Anterior cingulate cortex (tissue), 58 donors: ENCODE measurements around the gene RXRA.

Experiments used
- DNase-seq, 58 donors: peaks; one replicate each; lab custom pipeline; 2025; lab: John Stamatoyannopoulos, UW

The RXRA gene

DNA sequence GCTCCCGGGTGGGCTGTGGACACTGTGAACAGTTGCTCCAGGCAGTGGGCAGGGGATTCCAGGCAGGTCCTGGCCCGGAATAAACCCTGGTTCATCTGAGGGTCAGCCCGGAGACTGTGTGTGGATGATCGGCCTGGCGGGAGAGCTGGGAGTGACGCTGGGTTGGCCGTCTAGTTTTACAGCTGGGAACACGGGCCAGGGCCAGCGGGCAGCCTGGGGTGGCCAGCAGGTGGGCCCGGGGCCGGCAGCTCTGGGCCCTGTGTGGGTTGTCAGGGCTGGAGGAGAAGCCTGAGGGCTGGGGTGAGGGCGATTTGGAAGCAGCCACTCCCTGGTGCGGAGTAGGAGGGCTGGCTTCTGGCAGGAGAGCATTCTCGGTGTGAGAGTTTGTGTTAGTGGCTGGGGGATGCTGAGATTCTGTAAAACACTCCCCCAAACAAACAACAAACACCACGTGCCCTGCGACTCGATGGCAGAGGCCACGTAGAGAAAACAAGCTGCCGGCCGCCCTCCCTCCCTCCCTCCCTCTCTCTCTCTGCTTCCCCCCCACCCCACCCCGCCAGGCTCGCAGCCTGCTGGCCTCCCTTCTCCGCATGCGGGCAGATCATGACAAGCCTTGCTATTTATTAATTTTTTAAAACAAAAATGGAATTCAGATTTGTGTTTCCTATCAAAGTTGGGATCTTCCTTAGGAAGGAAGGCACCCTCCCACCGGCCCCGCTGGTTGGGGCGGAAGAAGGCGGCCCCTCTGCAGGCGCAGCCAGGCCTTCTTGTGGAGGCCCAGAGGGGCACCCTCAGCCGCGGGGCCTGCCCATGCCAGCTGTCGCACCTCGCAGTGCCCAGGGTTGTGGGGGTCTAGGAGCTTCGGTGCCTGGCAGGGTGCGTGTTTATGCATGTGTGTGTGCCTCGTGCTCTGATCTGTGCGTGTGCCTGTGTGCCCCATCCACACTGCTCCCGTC, 49.5 kb downstream of the RXRA start:
- peak in 31 of 58 donors; percentile 22 to 81 (median 48) for DNase-seq

DNA sequence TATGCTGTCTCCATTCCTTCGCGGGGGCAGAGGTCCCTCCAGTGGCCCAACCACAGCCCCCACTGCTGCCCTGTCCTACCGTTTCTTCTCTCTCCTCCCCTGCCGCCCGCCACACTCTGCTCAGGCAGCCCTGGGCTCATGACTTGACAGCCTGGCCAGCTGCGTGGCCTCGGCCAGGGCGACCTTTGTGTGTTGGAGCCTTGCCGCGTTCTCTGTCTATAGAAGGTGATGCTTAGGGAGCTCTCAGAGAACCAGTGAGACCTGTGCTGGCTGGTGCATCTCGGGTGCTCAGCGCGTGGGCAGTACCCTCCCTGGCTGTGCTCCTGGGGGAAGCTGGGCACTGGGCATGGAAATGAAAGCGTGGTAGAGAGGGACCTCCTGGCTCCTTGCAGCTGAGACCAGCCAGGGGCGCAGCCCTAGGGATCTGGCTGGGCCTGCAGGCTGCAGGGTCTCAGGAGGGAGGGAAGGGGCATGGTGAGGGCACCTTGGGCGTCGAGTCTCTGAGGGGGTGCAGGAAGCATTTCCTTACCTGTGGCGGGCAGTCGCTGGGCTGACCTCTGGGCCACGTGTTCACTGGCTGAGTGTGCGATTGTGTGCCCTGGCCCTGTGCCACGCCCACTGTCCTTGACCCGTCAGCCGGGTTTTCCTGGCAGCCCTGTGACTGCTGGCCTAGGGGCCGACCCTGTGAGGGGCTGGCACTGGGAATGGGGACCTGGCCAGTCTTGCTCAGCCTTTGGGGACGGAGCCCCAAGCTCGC, 50.3 kb downstream of the RXRA start:
- peak in 9 of 58 donors; percentile 17 to 56 (median 32) for DNase-seq

DNA sequence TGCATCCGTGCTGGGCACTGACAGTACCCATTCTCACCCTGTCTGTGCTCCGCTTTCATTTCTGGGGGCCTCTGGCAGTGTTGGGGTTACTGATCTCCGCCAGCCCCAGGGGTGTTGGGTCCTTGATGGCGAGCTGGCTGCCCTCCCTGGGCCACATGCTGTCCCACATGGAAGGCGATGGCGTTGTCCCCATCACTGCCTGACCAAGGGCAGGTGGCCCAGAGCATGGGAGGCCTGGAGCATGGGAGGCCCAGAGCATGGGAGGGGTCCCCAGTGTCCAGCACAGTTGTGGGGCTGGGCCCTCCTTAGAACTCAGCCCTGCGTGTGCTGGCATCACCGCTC, 50.9 kb downstream of the RXRA start:
- DNase-seq, result no peak

DNA sequence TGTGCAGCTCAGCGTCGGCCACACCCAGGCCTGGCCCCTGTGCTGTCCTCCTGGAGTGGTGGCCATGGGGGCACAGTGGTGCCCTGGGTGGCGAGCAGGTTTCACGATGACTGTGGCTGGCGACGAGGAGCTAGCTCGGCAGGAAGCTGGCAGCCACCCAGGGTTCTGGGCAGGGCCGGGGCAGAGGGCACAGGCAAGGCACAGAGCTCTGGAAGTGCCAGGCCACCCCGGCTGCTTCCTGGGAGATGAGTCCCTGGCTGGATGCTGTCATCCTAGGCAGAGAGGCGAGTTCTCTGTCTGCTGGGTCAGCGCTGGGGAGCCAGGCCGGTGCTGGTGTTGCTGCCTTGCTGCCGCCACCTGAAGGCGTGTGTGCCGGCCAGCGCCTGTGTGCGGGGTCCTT, 51.7 kb downstream of the RXRA start:
- DNase-seq, result peak in 11 of 58 donors; percentile 11 to 71 (median 26)

DNA sequence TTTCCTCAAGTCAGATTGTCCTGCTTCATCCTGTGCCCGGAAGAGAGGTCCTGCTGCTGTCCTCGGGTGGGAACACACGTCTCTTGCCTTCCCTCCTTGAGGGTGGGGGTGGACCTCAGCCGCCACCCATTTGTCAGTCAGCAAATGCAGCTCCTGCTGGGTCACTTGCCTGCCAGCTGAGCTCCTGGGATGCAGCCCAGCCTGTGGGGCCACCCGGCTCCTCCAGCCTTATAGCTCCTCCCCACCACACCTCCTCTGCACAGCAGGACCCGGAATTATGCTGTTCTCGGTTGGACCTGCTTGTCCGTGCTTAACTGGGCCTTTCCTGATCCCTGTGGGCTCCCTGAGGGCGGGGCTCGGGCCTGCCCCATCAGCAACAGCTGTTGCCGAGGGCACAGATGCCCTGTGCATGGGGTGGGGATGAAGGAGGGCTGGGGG, 52.7 kb downstream of the RXRA start:
- peak in 29 of 58 donors; percentile 19 to 53 (median 36) for DNase-seq

DNA sequence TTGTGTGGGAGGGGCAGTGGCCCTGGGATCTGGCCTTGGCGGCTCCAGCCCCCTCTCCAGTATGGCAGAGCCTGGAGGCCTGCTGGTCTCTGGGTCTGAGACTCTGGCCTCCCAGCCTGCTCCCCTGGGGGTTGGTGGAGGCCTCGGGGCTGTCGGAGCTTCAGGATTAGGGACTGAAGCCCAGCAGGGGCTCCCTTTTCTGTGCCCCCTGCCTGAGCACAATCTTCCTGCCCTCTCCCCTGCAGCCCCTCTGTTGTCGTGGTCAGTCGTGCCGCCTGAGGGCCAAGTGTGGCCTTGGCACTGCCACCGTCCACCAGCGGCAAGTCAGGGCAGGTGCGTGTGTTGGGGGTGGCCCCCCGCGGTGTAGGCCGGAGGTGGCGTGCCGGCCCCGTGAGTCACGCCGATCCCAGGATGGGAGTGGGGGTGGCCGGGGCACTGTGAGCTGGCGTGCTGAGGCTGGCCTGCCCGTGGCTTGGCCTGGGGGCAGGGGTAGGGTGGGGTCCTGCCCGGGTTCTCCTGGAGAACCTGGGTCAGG, 53.6 kb downstream of the RXRA start:
- no peak for DNase-seq

DNA sequence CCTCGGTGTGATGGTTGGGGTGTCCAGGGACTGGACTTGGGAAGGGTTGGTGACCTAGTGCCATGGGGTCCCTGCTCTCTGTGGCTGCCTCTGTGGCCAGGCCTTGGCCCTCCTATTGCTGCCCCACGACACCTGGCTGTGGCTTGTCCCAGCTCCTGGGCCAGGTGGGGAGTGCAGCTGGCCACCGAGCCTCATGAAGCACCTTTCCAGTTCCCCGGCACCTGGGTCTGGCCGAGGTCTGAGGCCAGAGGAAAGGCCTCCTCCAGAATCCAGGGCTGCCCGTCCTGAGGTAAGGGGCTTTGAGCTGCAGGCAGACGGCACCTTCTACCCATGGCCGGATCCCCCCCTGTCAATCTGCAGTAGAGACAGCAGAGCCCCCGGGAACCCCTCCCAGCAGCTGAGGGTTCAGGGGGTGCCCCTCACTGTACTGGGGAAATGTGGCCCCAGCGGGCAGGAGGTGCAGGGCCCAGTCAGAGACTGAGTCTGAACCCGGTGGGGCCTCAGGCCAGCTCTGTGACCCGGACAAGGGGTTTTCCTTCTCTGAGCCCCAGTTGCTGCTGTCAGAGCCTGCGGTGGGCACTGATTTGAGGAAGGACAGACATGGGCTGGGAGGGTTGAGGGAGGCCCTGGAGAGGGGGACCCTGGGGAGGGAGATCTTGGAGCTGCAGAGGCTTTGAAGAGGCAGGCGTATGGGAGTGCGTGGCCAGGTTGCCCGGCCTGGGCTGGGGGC, 54.5 kb downstream of the RXRA start:
- DNase-seq, result no peak

DNA sequence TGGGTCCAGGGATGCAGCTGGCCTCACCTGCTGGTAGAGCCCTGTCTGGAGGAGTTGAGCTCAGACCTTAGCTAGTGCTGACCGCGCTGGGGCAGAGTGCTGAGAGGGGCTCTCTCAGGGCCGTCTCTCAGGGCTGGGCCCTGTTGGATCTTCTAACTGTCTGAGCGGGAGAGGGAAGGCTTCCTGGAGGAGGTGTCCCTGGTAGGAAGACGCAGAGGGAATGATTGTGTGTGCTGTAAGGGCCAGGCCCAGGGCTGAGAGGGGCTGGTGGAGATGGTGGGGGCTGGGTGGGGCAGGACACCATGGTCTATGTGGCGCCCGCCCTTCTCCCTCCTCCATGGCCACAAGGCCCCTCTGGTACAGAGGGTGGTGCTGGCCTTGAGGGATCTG, 55.0 kb downstream of the RXRA start:
- no peak for DNase-seq

DNA sequence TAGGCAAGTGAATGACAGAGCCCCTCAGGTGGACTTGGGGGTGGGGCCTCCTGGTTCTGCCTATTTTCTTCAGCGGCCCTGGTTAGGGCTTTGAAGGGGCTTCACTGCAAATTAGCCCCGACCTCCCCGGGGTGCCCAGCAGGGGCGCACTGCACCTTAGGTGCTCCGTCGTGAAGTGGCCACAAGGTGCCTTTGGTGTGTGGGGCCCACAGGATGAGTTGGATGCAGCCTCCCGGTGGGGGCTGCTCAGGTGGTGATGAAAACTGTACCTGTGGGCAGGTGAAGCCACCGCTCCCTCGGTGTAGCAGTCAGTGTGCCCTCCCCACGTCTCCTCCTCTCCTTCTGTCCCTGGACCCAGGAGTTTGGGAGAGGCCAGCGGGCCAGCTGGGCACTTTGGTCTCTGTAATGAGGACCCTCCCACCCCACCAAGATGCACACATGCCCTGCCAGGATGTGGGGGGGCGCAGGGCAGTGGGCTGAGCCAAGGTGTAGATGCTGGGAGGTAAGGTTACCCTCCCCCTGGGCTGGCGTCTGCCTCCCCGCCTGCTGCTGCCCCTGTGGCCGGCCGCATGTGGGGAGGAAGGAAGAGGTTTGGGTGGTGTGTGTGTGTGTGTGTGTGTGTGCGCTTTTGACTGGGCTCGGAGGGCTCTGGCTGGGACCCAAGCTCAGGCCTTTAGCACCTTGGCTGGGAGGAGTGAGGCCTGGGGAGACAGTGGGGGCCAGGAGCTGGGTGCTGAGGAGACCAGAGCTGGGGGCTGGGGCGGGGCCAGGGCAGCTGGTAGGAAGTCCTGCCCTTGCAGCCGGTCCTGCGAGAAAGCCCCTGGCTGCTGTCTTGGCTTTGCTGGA, 55.6 kb downstream of the RXRA start:
- peak in 1 of 58 donors; percentile 20 for DNase-seq

DNA sequence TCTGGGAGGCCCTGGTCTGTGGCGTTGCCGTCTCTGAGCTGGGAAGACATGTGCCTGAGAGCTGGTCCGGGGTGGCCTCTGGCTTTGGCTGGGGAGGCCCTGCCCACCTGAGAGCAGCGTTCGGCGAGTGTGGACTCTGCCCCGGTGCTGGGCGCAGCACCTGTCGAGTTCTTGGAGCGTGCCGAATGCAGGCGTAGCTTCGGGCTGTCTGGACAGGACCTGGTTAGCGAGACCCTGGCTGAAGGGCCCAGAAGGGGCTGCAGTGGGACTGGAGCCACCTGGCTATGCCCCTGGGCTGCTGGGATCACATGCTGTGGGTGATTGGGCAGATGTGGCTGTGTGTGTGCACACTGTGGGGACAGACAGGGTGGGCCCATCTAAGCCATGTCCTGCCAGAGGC, 56.5 kb downstream of the RXRA start:
- no peak for DNase-seq

DNA sequence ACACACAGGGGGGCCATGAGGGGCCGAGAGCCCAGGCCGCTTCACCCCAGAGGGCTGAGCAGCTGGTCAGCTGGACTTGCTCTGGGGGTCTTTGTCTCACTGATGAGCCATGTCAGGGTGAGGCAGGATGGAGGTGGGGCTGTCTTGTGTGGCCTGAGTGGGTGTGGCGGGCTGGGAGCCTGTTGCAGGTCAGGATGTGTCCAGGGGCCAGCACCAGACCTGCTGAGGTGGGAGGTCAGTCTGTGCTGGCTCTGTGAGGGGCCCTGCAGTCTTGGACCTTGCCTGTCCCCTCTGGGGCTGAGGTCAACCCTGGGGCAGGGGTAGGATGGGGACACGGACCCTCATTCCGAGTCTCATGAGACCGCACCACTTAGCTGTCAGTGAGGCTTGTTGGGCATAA, 56.9 kb downstream of the RXRA start:
- no peak for DNase-seq

DNA sequence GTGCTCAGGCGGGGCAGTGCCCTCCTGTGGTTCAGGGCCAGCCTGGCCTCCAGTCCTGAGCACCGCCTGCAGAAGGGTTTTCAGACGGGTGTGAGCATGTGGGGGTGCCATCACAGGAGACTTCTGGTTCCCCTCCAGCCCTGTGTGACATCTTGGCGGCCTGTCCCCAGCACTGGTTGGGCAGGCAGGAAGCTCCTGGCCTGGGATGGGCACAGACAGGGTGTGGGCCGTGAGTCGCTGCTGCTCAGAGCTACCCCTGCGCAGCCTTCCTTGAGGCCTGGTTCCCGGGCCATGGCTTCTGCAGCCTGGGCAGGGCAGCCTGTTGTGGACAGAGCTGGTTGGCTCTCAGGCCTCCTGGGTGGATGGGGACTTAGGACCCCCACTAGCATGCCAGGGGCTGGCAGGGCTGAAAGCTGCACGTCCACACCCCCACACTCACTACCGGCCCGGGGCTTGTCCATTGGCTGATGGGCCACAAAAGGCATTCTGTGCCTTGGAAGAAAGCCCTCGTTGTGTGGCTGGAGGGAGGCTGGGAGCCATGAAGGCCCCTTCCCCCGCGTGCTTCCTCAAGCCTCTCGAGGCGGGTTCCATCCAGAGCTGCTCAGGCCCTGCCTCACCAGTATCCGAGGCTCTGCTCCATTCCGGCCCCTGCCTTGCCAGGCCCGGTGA, 58.7 kb downstream of the RXRA start:
- peak in 53 of 58 donors; percentile 25 to 87 (median 67) for DNase-seq

DNA sequence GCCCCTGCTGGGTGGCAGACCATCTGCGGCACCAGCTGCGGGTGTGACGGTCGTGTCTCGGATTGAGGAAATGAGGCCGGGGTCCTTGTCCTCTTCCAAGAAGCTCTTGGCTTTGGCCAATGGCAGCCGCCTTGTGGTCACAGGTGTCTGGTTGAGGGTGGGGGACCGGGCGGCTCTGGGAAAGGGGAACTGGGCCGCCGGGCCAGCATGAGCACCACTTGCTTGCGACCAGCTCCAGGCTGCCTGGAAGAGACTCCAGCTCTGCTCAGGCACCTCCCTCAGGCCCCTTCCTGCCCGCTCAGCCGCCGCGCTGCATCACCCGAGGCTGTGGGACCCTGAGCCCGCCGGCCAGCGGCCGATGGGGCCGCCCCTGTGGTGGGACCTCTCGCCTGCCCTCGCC, 59.7 kb downstream of the RXRA start:
- DNase-seq, result peak in 3 of 58 donors; percentile 32 to 62 (median 33)

DNA sequence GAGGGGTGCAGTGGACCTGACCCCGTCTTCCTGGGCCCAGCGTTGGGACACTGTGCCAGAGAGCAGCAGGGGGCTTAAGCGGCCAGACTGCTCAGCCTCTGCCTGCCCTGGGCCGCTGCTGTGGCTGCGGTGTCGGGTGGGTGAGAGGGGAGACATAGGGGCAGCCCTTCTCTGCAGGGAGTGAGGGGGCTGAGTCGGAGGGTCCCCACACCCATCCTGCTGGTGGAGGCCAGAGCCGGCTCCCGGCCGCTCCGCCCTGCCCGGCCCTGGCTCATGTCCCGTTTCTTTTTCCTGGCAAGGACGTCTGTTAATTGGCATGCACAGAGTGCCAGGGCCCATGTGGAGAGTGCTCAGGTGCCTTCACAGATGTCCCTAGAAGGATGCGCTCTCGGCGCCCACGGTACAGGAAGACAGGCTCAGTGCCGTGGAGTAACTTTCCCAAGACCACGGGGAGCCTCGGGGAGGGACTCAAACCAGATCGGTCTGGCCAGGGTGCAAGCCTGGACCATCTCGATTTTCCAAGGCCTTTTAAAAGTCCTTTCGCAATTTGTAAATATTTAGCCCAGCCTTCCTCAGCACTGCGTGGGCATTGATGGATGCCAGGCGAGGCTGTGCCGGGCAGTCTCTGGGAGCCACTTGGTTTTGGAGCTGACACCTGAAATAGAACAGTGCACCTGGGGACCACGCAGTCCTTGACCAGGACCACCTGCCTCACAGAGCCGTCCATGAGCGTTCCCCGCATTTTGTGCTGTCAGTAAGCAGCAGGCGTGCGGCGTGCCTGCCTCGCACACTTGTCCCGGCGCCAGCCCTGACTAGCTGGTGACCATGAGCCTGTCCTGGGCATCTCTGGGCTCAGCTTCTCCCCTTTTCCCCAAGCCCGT, 60.9 kb downstream of the RXRA start:
- DNase-seq, result peak in 31 of 58 donors; percentile 23 to 60 (median 38)

DNA sequence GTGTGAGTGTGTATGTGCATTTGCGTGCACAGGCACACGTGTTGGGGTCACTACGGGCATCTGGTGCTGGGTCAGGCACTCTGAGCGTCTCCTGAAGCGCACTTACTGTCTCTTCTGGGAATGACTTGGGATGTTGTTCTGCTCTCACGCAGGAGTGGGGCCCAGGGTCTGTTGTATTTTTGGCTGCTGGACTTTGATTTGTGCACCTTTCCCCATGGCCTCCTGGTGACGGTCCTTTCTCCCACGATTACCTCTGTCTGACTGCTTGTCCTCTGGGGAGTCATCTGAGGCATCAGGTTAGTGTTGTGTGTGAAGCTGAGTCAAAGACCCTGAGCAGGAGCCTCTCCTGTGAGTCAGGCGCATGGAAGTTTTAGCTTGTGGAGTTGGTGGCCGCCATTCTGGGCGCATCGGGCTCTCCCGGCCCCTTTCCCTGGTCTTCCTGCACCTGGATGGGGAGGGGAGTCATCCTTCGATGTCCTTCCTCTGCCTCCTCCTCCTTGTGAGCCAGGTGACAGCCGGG, 62.1 kb downstream of the RXRA start:
- DNase-seq, result no peak

DNA sequence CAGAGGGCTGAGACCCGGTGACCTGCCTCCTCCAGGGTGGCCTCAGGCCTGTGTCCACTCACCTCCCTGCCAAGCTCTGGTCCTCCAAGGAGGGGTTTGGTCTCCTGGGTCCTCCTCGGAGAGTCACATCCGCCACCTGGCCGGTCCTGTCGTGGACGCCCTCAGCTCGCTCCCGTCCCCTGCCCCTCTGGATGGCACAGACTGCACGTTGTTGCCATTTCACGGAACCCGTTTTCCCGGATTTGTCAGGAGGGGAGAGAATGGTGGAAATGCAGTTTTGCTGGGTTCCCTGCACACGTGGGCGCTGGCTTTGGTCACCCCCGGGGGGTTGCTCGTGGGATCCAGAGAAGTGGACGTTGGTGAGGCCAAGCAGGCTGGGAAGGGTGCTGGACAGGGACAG, 62.7 kb downstream of the RXRA start:
- DNase-seq, result no peak

DNA sequence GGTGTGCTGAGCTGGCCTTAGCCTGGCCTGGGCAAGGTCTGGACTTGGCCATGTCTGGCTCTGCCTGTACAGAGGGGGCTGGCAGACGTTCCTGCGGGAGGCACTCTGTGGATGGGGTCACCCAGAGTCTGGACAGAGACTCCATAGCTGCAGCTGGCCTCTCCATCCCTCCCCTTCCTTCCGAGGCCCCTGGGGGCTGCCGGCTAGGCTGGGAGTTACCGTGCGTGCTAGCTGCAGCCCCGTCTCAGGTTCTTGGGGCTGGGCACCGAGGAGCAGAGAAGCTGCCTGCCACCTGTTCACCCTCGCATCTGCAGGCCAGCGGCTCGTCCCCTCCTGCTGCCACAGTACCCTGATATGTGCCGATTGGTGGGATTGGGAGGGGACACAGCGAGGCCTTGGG, 63.4 kb downstream of the RXRA start:
- no peak for DNase-seq

DNA sequence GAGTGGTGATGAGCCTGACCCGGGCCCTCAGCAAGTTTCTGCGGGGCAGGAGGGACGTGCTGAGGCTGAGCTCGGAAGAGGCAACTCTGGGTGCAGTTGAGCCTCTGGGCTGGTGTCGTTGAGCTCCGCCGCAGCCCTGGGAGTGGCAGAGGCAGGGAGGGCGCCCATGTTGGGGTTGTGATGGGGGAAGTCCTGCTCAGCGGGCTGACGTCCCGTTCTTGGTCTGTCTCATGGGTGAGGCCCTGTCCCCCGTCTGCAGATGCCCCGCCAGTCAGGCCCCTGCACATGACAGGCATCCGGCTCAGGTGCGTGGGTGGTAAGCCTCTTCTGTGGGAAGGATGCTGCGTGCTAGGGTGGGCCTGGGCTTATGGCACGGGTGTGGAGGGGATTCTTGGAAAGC, 64.3 kb downstream of the RXRA start:
- DNase-seq, result no peak
